Endodermal cell (in vitro differentiated cells): Measurements from ENCODE around the gene CECR2. TPM values are rescaled to one million over a fixed set of nuclear protein-coding genes. Genes with fewer than 3 reads are reported as not detected.

Source experiments
- DNase-seq: peaks from one replicate; pipeline ENCODE4 v3.0.0-alpha.2; 2017
- H3K27ac ChIP-seq: 2 replicates; pipeline ENCODE4 v1.5.1; 2013; ENCODE audit warnings: mild to moderate bottlenecking, low read depth, low read length, moderate library complexity
- H3K27me3 ChIP-seq: 2 replicates; pipeline ENCODE4 v1.6.1; 2013; ENCODE audit warnings: mild to moderate bottlenecking, low read length, moderate library complexity; ENCODE audit not compliant: insufficient read depth, control insufficient read depth, poor library complexity, severe bottlenecking
- H3K36me3 ChIP-seq: 2 replicates; pipeline ENCODE4 v1.7.0; 2013; ENCODE audit warnings: mild to moderate bottlenecking, low read length, moderate library complexity; ENCODE audit not compliant: control insufficient read depth, insufficient read depth
- H3K4me1 ChIP-seq: one replicate; pipeline ENCODE4 v1.7.0; 2013; ENCODE audit warnings: low read length; ENCODE audit not compliant: control insufficient read depth, insufficient read depth
- H3K4me3 ChIP-seq: 2 replicates; pipeline ENCODE4 v1.5.1; 2013; ENCODE audit warnings: mild to moderate bottlenecking, low read length, moderate library complexity
- H3K9ac ChIP-seq: 2 replicates; pipeline ENCODE4 v1.6.1; 2013; ENCODE audit warnings: mild to moderate bottlenecking, low read length, moderate library complexity; ENCODE audit not compliant: poor library complexity, severe bottlenecking; ENCODE audit errors: extremely low read depth
- H3K9me3 ChIP-seq: 2 replicates; pipeline ENCODE4 v1.6.1; 2013; ENCODE audit warnings: mild to moderate bottlenecking, low read length, moderate library complexity; ENCODE audit not compliant: control insufficient read depth
- H3K27ac Mint-ChIP-seq: 2 replicates; pipeline ENCODE4 v1.8.0; 2020; ENCODE audit warnings: mixed read lengths
- H3K27me3 Mint-ChIP-seq: 2 replicates; pipeline ENCODE4 v1.8.0; 2021; ENCODE audit warnings: mild to moderate bottlenecking, mixed read lengths; ENCODE audit not compliant: insufficient read depth
- H3K36me3 Mint-ChIP-seq: 2 replicates; pipeline ENCODE4 v1.8.0; 2020; ENCODE audit warnings: low read depth, mixed read lengths
- H3K4me1 Mint-ChIP-seq: 2 replicates; pipeline ENCODE4 v1.8.0; 2020; ENCODE audit warnings: mixed read lengths
- H3K4me3 Mint-ChIP-seq: 2 replicates; pipeline ENCODE4 v1.8.0; 2020; ENCODE audit warnings: mild to moderate bottlenecking, moderate library complexity, mixed read lengths
- H3K9me3 Mint-ChIP-seq: 2 replicates; pipeline ENCODE4 v1.8.0; 2020; ENCODE audit warnings: mild to moderate bottlenecking, mixed read lengths
- CTCF ChIP-seq: fragments of 200-600 bp; sonication (generic); conservative IDR thresholded peaks from 2 replicates; pipeline ENCODE4 v1.5.0; 2021; ENCODE audit warnings: antibody characterized with exemption, mild to moderate bottlenecking
- WGBS, 2 experiments: methylation state at CpG; one replicate each; pipeline versions ENCODE4 v1.1.5 to v1.1.7; 2013; ENCODE audit warnings: missing lambda C conversion rate in 2 of 2, mixed read lengths in 1 of 2; ENCODE audit not compliant: insufficient coverage in 1 of 2, insufficient read length in 1 of 2; 5-methylcytosine and 5-hydroxymethylcytosine counted together
- total RNA-seq, 2 donors: library from RNA; stranded (reverse); fragmentation: NEBNext Ultra II Directional in 1 of 2; extraction: Animal tissue kit (Norgen Biotek cat#: 25700) in 1 of 2; gene quantifications; 2 replicates in 1 of 2; 3 replicates in 1 of 2; pipeline ENCODE4 v1.2.1, GENCODE V29; 2021

Gene CECR2
- total RNA-seq, 2 donors from 2014 or later: 98.9 to 105 TPM

- WGBS, 2 experiments: 96 to 100% methylated on average over 7 of the region's 7 CpGs
- Histone ChIP-seq H3K4me3 (no peak overlapping the region), H3K27me3 (no peaks in the 10 kb centered on the region), H3K9ac (no peak overlapping the region), H3K4me1 (no peaks in the 10 kb centered on the region), H3K27ac (no peak overlapping the region), H3K9me3 (no peaks in the 10 kb centered on the region), H3K36me3 (peaks cover 84% of the 10 kb centered on the region)
- no peaks in the 10 kb centered on the region for H3K27me3 Mint-ChIP-seq
- no peak overlapping the region for H3K4me3 Mint-ChIP-seq
- no peaks in the 10 kb centered on the region for H3K4me1 Mint-ChIP-seq
- no peak for TF ChIP-seq CTCF
- no peak for DNase-seq
- H3K36me3 Mint-ChIP-seq: peaks cover 76% of the 10 kb centered on the region
- H3K27ac Mint-ChIP-seq: no peak overlapping the region
- H3K9me3 Mint-ChIP-seq: no peaks in the 10 kb centered on the region
Measured at GRCh38 chr22:17541476-17541875, 172.2 kb downstream of the CECR2 start.

GRCh38 chr22:17542452-17542851 is 173.2 kb downstream of the CECR2 start:
- TF ChIP-seq CTCF: no peak
- peaks cover 72% of the 10 kb centered on the region for H3K36me3 Mint-ChIP-seq
- Histone ChIP-seq H3K9ac (no peak overlapping the region), H3K9me3 (no peaks in the 10 kb centered on the region), H3K27ac (no peak overlapping the region), H3K4me1 (no peaks in the 10 kb centered on the region), H3K4me3 (no peak overlapping the region), H3K36me3 (peaks cover 79% of the 10 kb centered on the region), H3K27me3 (no peaks in the 10 kb centered on the region)
- no peaks in the 10 kb centered on the region for H3K27me3 Mint-ChIP-seq
- DNase-seq: no peak
- H3K27ac Mint-ChIP-seq: no peak overlapping the region
- H3K4me1 Mint-ChIP-seq: no peaks in the 10 kb centered on the region
- H3K9me3 Mint-ChIP-seq: no peaks in the 10 kb centered on the region
- WGBS, 2 experiments: 90 to 96% methylated on average over 7 to 14 of the region's 14 CpGs
- H3K4me3 Mint-ChIP-seq: no peak overlapping the region

- H3K9me3 ChIP-seq: no peaks in the 10 kb centered on the region
- H3K27me3 ChIP-seq: no peaks in the 10 kb centered on the region
- TF ChIP-seq CTCF: no peak
- no peaks in the 10 kb centered on the region for H3K4me1 Mint-ChIP-seq
- H3K27me3 Mint-ChIP-seq: no peaks in the 10 kb centered on the region
- no peak overlapping the region for H3K9ac ChIP-seq
- no peaks in the 10 kb centered on the region for H3K4me1 ChIP-seq
- H3K36me3 ChIP-seq: peaks cover 83% of the 10 kb centered on the region
- no peaks in the 10 kb centered on the region for H3K9me3 Mint-ChIP-seq
- peak overlapping the region; percentile 44 for H3K27ac Mint-ChIP-seq
- WGBS, 2 experiments: 96 to 99% methylated on average over 11 to 22 of the region's 23 CpGs
- no peak overlapping the region for H3K4me3 Mint-ChIP-seq
- no peak overlapping the region for H3K4me3 ChIP-seq
- peaks cover 81% of the 10 kb centered on the region for H3K36me3 Mint-ChIP-seq
- H3K27ac ChIP-seq: peak overlapping the region; percentile 24
- no peak for DNase-seq
Measured at GRCh38 chr22:17548010-17548755, 178.9 kb downstream of the CECR2 start.
